Measurements from ENCODE around the gene ADCK1. TPM values are rescaled to one million over a fixed set of nuclear protein-coding genes. Genes with fewer than 3 reads are reported as not detected.
A peak's percentile ranks its signal among the peaks of the same experiment; 100 is the strongest.

The ADCK1 gene
- total RNA-seq, 2 donors from 2014 or later: 2.6 to 26.4 TPM

GRCh38 chr14:77889971-77890442, 90.1 kb downstream of the ADCK1 start:
- Histone ChIP-seq H3K9me3 (no peaks in the 10 kb centered on the region), H3K27me3 (no peaks in the 10 kb centered on the region), H3K27ac (no peak overlapping the region), H3K4me3 (no peak overlapping the region), H3K36me3 (replicated peaks in 1 of 2; ENCODE audit: insufficient read depth in 1 of 2, low read depth in 2 of 2) (no peaks in the 10 kb centered on the region), H3K4me1 (no peaks in the 10 kb centered on the region)
- 89 to 96% methylated on average over 3 of the region's 3 CpGs for WGBS, 2 donors
- intact Hi-C loops (cut with DNase I): no loop called here
- DNase-seq (no peak), ATAC-seq (no peak)
- TF ChIP-seq POLR2A (IDR thresholded peaks at IDR 0.05) (no peak), CTCF (IDR thresholded peaks at IDR 0.05) (no peak)

- Histone ChIP-seq H3K4me1 (no peaks in the 10 kb centered on the region), H3K36me3 (replicated peaks in 1 of 2; ENCODE audit: insufficient read depth in 1 of 2, low read depth in 2 of 2) (no peaks in the 10 kb centered on the region), H3K27ac (no peak overlapping the region), H3K27me3 (no peaks in the 10 kb centered on the region), H3K4me3 (no peak overlapping the region), H3K9me3 (no peaks in the 10 kb centered on the region)
- DNase-seq: no peak
- WGBS, 2 donors: 83 to 91% methylated on average over 4 of the region's 4 CpGs
- TF ChIP-seq CTCF (IDR thresholded peaks at IDR 0.05): no peak
- TF ChIP-seq POLR2A (IDR thresholded peaks at IDR 0.05): no peak
- intact Hi-C loops (cut with DNase I): no loop called here
- no peak for ATAC-seq
Observed at GRCh38 chr14:77890873-77891272, 91.0 kb downstream of the ADCK1 start.

GRCh38 chr14:77892381-77892871, 92.5 kb downstream of the ADCK1 start:
- no peak overlapping the region for H3K4me3 ChIP-seq
- no peak for ATAC-seq
- H3K27me3 ChIP-seq: no peaks in the 10 kb centered on the region
- intact Hi-C loops (cut with DNase I): no loop called here
- no peaks in the 10 kb centered on the region for H3K9me3 ChIP-seq
- H3K4me1 ChIP-seq: no peaks in the 10 kb centered on the region
- H3K36me3 ChIP-seq (replicated peaks in 1 of 2; ENCODE audit: insufficient read depth in 1 of 2, low read depth in 2 of 2): no peaks in the 10 kb centered on the region
- TF ChIP-seq POLR2A (IDR thresholded peaks at IDR 0.05): no peak
- TF ChIP-seq CTCF (IDR thresholded peaks at IDR 0.05): no peak
- H3K27ac ChIP-seq: no peak overlapping the region
- 76 to 89% methylated on average over 4 of the region's 4 CpGs for WGBS, 2 donors
- DNase-seq: peak in 1 of 4 donors; percentile 24

GRCh38 chr14:77892890-77893484, 93.1 kb downstream of the ADCK1 start:
- Histone ChIP-seq H3K4me3 (no peak overlapping the region), H3K27me3 (no peaks in the 10 kb centered on the region), H3K9me3 (no peaks in the 10 kb centered on the region), H3K27ac (no peak overlapping the region), H3K36me3 (replicated peaks in 1 of 2; ENCODE audit: insufficient read depth in 1 of 2, low read depth in 2 of 2) (no peaks in the 10 kb centered on the region), H3K4me1 (no peaks in the 10 kb centered on the region)
- ATAC-seq (no peak), DNase-seq (no peak)
- WGBS, 2 donors: 94 to 95% methylated on average over 5 of the region's 5 CpGs
- intact Hi-C loops (cut with DNase I): no loop called here
- no peak for TF ChIP-seq POLR2A (IDR thresholded peaks at IDR 0.05)
- TF ChIP-seq CTCF (IDR thresholded peaks at IDR 0.05): no peak

GRCh38 chr14:77897374-77897773, 97.5 kb downstream of the ADCK1 start:
- intact Hi-C loops (cut with DNase I): no loop called here
- WGBS, 2 donors: 86 to 87% methylated on average over 2 of the region's 2 CpGs

More at GRCh38 chr14:77897374-77897773, 97.5 kb downstream of the ADCK1 start:
- Histone ChIP-seq H3K9me3 (no peaks in the 10 kb centered on the region), H3K27me3 (no peaks in the 10 kb centered on the region), H3K36me3 (replicated peaks in 1 of 2; ENCODE audit: insufficient read depth in 1 of 2, low read depth in 2 of 2) (no peaks in the 10 kb centered on the region), H3K27ac (no peak overlapping the region), H3K4me1 (no peaks in the 10 kb centered on the region), H3K4me3 (no peak overlapping the region)
- ATAC-seq (no peak), DNase-seq (no peak)
- TF ChIP-seq POLR2A (IDR thresholded peaks at IDR 0.05) (no peak), CTCF (IDR thresholded peaks at IDR 0.05) (no peak)
